ENCODE results near the gene MDM2. TPM values are rescaled to one million over a fixed set of nuclear protein-coding genes. Genes with fewer than 3 reads are reported as not detected.
"Not testable (repeated sequence)": the region's sequence is repeated elsewhere in the genome, so short reads cannot be mapped to it uniquely, and the experiment has no call there.

MDM2 gene
- total and polyA plus RNA-seq, 8 donors, result 30.7 to 132 (median 56.8) TPM

- Histone ChIP-seq H3K9me3 (no peaks in the 10 kb centered on the region), H3K27me3 (no peaks in the 10 kb centered on the region), H3K4me3 (no peak overlapping the region), H3K36me3 (peaks cover 0 to 90% (median 37%) of the 10 kb centered on the region in 3 donors), H3K4me1 (no peaks in the 10 kb centered on the region), H3K27ac (no peak overlapping the region)
- ATAC-seq (no peak), DNase-seq (no peak), FAIRE-seq (no peak)
- TF ChIP-seq CTCF (IDR thresholded peaks at IDR 0.05), result no peak
- intact Hi-C loops (cut with DNase I), result no loop called here
- WGBS, 2 donors, result 79 to 86% methylated on average over 5 of the region's 5 CpGs
Measured at GRCh38 chr12:68838046-68838886, 30.3 kb downstream of the MDM2 start.

DNA sequence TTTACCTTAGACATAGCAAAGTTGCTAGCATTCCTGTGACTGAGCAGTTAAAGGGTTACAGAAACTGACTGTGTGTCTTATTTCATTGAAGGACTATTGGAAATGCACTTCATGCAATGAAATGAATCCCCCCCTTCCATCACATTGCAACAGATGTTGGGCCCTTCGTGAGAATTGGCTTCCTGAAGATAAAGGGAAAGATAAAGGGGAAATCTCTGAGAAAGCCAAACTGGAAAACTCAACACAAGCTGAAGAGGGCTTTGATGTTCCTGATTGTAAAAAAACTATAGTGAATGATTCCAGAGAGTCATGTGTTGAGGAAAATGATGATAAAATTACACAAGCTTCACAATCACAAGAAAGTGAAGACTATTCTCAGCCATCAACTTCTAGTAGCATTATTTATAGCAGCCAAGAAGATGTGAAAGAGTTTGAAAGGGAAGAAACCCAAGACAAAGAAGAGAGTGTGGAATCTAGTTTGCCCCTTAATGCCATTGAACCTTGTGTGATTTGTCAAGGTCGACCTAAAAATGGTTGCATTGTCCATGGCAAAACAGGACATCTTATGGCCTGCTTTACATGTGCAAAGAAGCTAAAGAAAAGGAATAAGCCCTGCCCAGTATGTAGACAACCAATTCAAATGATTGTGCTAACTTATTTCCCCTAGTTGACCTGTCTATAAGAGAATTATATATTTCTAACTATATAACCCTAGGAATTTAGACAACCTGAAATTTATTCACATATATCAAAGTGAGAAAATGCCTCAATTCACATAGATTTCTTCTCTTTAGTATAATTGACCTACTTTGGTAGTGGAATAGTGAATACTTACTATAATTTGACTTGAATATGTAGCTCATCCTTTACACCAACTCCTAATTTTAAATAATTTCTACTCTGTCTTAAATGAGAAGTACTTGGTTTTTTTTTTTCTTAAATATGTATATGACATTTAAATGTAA lies 31.5 kb downstream of the MDM2 start:
- no peak overlapping the region for H3K27ac ChIP-seq
- ATAC-seq (no peak), FAIRE-seq (no peak), DNase-seq (no peak)
- H3K9me3 ChIP-seq, result no peaks in the 10 kb centered on the region
- no peak for TF ChIP-seq CTCF (IDR thresholded peaks at IDR 0.05)
- H3K36me3 ChIP-seq, result peaks cover 0 to 86% (median 37%) of the 10 kb centered on the region in 3 donors
- 35 to 56% methylated on average over 2 of the region's 2 CpGs for WGBS, 2 donors
- intact Hi-C loops (cut with DNase I), result no loop called here
- H3K27me3 ChIP-seq, result no peaks in the 10 kb centered on the region
- no peaks in the 10 kb centered on the region for H3K4me1 ChIP-seq
- no peak overlapping the region for H3K4me3 ChIP-seq

DNA sequence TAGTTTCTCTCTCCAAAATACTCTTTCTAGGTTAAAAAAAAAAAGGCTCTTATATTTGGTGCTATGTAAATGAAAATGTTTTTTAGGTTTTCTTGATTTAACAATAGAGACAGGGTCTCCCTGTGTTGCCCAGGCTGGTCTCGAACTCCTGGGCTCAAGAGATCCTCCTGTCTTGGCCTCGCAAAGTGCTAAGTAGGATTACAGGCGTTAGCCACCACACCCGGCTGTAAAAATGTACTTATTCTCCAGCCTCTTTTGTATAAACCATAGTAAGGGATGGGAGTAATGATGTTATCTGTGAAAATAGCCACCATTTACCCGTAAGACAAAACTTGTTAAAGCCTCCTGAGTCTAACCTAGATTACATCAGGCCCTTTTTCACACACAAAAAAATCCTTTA lies 33.2 kb downstream of the MDM2 start:
- H3K4me3 ChIP-seq; FAIRE-seq; intact Hi-C loops (cut with DNase I); ATAC-seq; H3K27me3 ChIP-seq; H3K9me3 ChIP-seq; H3K4me1 ChIP-seq; DNase-seq; H3K27ac ChIP-seq: not testable (repeated sequence)
- H3K36me3 ChIP-seq, result peaks cover 0 to 73% (median 29%) of the 10 kb centered on the region in 3 donors
- WGBS, 2 donors, result 97 to 98% methylated on average over 5 of the region's 5 CpGs

DNA sequence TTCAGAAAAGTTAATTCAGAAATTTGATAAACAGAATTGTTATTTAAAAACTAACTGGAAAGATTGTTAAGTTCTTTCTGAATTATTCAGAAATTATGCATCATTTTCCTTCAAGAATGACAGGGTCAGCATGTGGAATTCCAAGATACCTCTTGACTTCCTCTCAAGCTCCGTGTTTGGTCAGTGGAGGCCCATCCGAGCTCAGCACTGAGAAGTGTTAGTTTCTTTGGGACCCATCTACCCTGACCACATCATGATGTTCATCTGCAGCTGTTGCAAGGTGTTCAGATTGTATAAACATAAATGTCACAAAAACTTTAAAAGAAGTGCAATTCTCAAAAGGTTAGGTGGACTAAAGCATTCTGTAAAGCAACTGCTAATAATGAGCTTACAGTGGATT lies 33.7 kb downstream of the MDM2 start:
- intact Hi-C loops (cut with DNase I), result no loop called here
- no peaks in the 10 kb centered on the region for H3K4me1 ChIP-seq
- H3K9me3 ChIP-seq, result no peaks in the 10 kb centered on the region
- H3K4me3 ChIP-seq, result no peak overlapping the region
- DNase-seq, result no peak
- H3K36me3 ChIP-seq, result peaks cover 0 to 68% (median 29%) of the 10 kb centered on the region in 3 donors
- no peak for ATAC-seq
- no peak for FAIRE-seq
- WGBS, 2 donors, result 93 to 94% methylated on average over 2 of the region's 2 CpGs
- TF ChIP-seq CTCF (IDR thresholded peaks at IDR 0.05), result no peak
- no peaks in the 10 kb centered on the region for H3K27me3 ChIP-seq
- no peak overlapping the region for H3K27ac ChIP-seq

DNA sequence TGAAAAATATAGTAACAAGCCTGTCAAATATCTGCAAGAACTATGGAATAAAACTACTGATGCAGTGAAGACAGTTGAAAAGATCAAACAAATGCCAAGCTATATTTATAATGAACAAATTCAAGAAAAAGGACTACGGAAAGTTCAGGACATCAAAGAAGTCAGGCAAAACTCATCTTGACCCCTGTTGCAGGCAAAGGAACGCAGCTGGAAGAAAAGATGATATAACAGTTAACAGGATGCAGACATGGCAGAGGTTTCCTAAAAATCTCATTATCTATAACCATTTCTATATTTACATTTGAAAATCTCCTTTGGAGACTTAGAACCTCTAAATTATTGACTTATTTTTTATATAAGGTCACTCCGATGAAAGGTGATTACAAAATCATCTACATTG lies 34.1 kb downstream of the MDM2 start:
- Histone ChIP-seq H3K27ac (no peak overlapping the region), H3K36me3 (peaks cover 0 to 64% (median 29%) of the 10 kb centered on the region in 3 donors), H3K27me3 (no peaks in the 10 kb centered on the region), H3K9me3 (no peaks in the 10 kb centered on the region), H3K4me1 (no peaks in the 10 kb centered on the region), H3K4me3 (no peak overlapping the region)
- WGBS, 2 donors, result 91 to 93% methylated on average over 3 of the region's 3 CpGs
- TF ChIP-seq CTCF (IDR thresholded peaks at IDR 0.05), result no peak
- FAIRE-seq (no peak), ATAC-seq (no peak), DNase-seq (no peak)
- intact Hi-C loops (cut with DNase I), result no loop called here

Measured in pancreas (tissue), 10 donors.